ENCODE measurements around the gene LUZP2. TPM values are rescaled to one million over a fixed set of nuclear protein-coding genes. Genes with fewer than 3 reads are reported as not detected.

LUZP2 gene
- total and polyA plus RNA-seq, 2 donors (not counting 1 experiment from before 2014, with no cell fraction given), result not detected

DNA sequence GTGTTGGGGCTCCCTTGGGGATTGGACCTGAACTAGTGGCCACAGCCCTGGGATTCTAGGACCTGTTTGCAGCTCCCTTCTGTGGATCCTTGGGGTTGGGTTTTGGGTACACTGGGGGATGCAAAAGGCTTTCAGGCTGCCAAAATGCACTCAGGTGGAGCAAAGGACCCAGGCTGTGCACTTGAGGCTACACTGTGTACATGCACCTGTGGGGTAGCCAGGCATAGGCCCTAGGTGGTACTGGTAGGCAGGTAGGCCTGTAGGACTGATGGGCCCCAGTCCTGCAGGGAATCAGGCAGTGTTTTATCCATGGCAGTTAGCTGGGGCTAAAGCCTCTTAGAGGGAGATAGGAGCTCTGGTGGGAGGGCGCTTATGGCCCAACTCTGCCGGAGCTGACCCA is 542.3 kb downstream of the LUZP2 start:
- DNase-seq (no peak), ATAC-seq (ENCODE audit: low read depth) (no peak)
- 100% methylated on average over 1 of the region's 2 CpGs for WGBS (ENCODE audit: insufficient coverage)
- Histone ChIP-seq H4K20me1 (ENCODE audit: control insufficient read depth, insufficient read depth, low read length, poor library complexity, severe bottlenecking) (no peaks in the 10 kb centered on the region), H3K4me3 (ENCODE audit: control extremely low read depth in 1 of 5, extremely low read depth in 1 of 5, insufficient read depth in 1 of 5, low read depth in 2 of 5, low read length in 4 of 5) (no peak overlapping the region), H3K79me2 (ENCODE audit: control insufficient read depth, insufficient read depth, low read length) (no peaks in the 10 kb centered on the region), H3K4me2 (replicated peaks; ENCODE audit: low read depth, low read length, poor library complexity, severe bottlenecking) (no peak overlapping the region), H3K27ac (ENCODE audit: low read length in 2 of 2) (no peak overlapping the region), H3K36me3 (replicated peaks in 1 of 2; ENCODE audit: control extremely low read depth in 1 of 2, control insufficient read depth in 1 of 2, extremely low read depth in 1 of 2, insufficient read depth in 2 of 2, low read length in 1 of 2) (no peaks in the 10 kb centered on the region), H3K9me3 (ENCODE audit: control extremely low read depth in 1 of 3, control insufficient read depth in 2 of 3, insufficient read depth in 1 of 3, low read length in 2 of 3) (peaks cover 0 to 5% (median 0%) of the 10 kb centered on the region in 3 donors), H3K9ac (ENCODE audit: low read length) (no peak overlapping the region), H2AFZ (ENCODE audit: insufficient read depth, low read depth, low read length, poor library complexity, severe bottlenecking) (no peak overlapping the region), H3K27me3 (replicated peaks in 1 of 4; ENCODE audit: control extremely low read depth in 1 of 4, control insufficient read depth in 3 of 4, insufficient read depth in 4 of 4, low read length in 3 of 4) (no peaks in the 10 kb centered on the region), H3K4me1 (ENCODE audit: control insufficient read depth in 2 of 2, insufficient read depth in 2 of 2, low read length in 2 of 2) (no peaks in the 10 kb centered on the region)
- intact Hi-C loops (cut with micrococcal nuclease), result no loop called here
- ChIA-PET CTCF (no interaction called here), POLR2A (no interaction called here)
- Mint-ChIP-seq H3K4me3 (no peak overlapping the region), H3K27me3 (no peaks in the 10 kb centered on the region), H3K27ac (no peak overlapping the region), H3K4me1 (no peaks in the 10 kb centered on the region), H3K9me3 (ENCODE audit: insufficient read depth) (no peaks in the 10 kb centered on the region)
- no peak for TF ChIP-seq EZH2 (IDR thresholded peaks at IDR 0.05; ENCODE audit: borderline replicate concordance, insufficient read depth, low read depth, low read length, poor library complexity, severe bottlenecking)
- TF ChIP-seq, protein P1, sequence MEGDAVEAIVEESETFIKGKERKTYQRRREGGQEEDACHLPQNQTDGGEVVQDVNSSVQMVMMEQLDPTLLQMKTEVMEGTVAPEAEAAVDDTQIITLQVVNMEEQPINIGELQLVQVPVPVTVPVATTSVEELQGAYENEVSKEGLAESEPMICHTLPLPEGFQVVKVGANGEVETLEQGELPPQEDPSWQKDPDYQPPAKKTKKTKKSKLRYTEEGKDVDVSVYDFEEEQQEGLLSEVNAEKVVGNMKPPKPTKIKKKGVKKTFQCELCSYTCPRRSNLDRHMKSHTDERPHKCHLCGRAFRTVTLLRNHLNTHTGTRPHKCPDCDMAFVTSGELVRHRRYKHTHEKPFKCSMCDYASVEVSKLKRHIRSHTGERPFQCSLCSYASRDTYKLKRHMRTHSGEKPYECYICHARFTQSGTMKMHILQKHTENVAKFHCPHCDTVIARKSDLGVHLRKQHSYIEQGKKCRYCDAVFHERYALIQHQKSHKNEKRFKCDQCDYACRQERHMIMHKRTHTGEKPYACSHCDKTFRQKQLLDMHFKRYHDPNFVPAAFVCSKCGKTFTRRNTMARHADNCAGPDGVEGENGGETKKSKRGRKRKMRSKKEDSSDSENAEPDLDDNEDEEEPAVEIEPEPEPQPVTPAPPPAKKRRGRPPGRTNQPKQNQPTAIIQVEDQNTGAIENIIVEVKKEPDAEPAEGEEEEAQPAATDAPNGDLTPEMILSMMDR (IDR thresholded peaks at IDR 0.05), result no peak

DNA sequence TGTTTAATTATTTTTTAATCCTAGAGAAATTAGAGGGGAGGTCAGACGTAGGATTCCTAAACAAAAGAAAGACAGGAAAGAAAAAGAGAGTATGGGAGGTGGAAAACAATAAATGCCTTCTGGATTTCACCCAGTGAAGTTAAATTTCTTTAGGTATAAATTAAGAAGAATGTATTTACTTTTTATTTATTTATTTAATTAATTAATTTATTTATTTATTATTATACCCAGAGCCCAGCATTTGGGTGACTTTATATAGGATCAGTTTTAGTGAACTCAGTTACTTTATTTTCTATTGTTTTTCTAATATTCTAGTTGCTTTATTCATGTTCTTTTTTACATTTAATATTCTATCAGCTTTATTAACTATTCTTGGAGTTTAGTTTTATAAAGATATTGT is 551.8 kb downstream of the LUZP2 start:
- POLR2A ChIA-PET, result no interaction called here
- Mint-ChIP-seq H3K27me3 (no peaks in the 10 kb centered on the region), H3K4me3 (no peak overlapping the region), H3K4me1 (no peaks in the 10 kb centered on the region), H3K9me3 (ENCODE audit: insufficient read depth) (peaks cover 3% of the 10 kb centered on the region), H3K27ac (no peak overlapping the region)
- Histone ChIP-seq H3K4me2 (replicated peaks; ENCODE audit: low read depth, low read length, poor library complexity, severe bottlenecking) (no peak overlapping the region), H3K36me3 (replicated peaks in 1 of 2; ENCODE audit: control extremely low read depth in 1 of 2, control insufficient read depth in 1 of 2, extremely low read depth in 1 of 2, insufficient read depth in 2 of 2, low read length in 1 of 2) (no peaks in the 10 kb centered on the region), H3K9me3 (ENCODE audit: control extremely low read depth in 1 of 3, control insufficient read depth in 2 of 3, insufficient read depth in 1 of 3, low read length in 2 of 3) (no peaks in the 10 kb centered on the region), H2AFZ (ENCODE audit: insufficient read depth, low read depth, low read length, poor library complexity, severe bottlenecking) (no peak overlapping the region), H3K4me3 (ENCODE audit: control extremely low read depth in 1 of 5, extremely low read depth in 1 of 5, insufficient read depth in 1 of 5, low read depth in 2 of 5, low read length in 4 of 5) (no peak overlapping the region), H4K20me1 (ENCODE audit: control insufficient read depth, insufficient read depth, low read length, poor library complexity, severe bottlenecking) (no peaks in the 10 kb centered on the region), H3K4me1 (ENCODE audit: control insufficient read depth in 2 of 2, insufficient read depth in 2 of 2, low read length in 2 of 2) (no peaks in the 10 kb centered on the region), H3K9ac (ENCODE audit: low read length) (no peak overlapping the region), H3K27me3 (replicated peaks in 1 of 4; ENCODE audit: control extremely low read depth in 1 of 4, control insufficient read depth in 3 of 4, insufficient read depth in 4 of 4, low read length in 3 of 4) (no peaks in the 10 kb centered on the region), H3K27ac (ENCODE audit: low read length in 2 of 2) (no peak overlapping the region), H3K79me2 (ENCODE audit: control insufficient read depth, insufficient read depth, low read length) (no peaks in the 10 kb centered on the region)
- WGBS (ENCODE audit: insufficient coverage), result no CpG with 5 or more reads among the region's 1 CpG
- TF ChIP-seq EZH2 (IDR thresholded peaks at IDR 0.05; ENCODE audit: borderline replicate concordance, insufficient read depth, low read depth, low read length, poor library complexity, severe bottlenecking), result no peak
- TF ChIP-seq, protein P1 (IDR thresholded peaks at IDR 0.05), result no peak
- CTCF ChIA-PET, result no interaction called here
- intact Hi-C loops (cut with micrococcal nuclease), result no loop called here
- DNase-seq (no peak), ATAC-seq (ENCODE audit: low read depth) (no peak)
